Measurements from ENCODE around the gene VIM. TPM values are rescaled to one million over a fixed set of nuclear protein-coding genes. Genes with fewer than 3 reads are reported as not detected.

The VIM gene
- total RNA-seq, 6 experiments from 2014 or later: 39.3 to 160 (median 97.4) TPM

GRCh38 chr10:17273403-17273802 lies 45.4 kb downstream of the VIM start:
- TF ChIP-seq POLR2A (IDR thresholded peaks at IDR 0.05) (no peak), CTCF (IDR thresholded peaks at IDR 0.05) (no peak)
- H3K27ac ChIP-seq: no peak overlapping the region
- H3K27me3 ChIP-seq: no peaks in the 10 kb centered on the region
- intact Hi-C loops (cut with DNase I): no loop called here
- 76% methylated on average over 2 of the region's 2 CpGs for WGBS (ENCODE audit: insufficient coverage, low coverage, low lambda C conversion rate, missing lambda C conversion rate)
- H3K9me3 ChIP-seq: no peaks in the 10 kb centered on the region
- no peak for DNase-seq
- H3K36me3 ChIP-seq: no peaks in the 10 kb centered on the region
- no peak overlapping the region for H3K4me3 ChIP-seq
- no peak for ATAC-seq
- no peaks in the 10 kb centered on the region for H3K4me1 ChIP-seq

DNA sequence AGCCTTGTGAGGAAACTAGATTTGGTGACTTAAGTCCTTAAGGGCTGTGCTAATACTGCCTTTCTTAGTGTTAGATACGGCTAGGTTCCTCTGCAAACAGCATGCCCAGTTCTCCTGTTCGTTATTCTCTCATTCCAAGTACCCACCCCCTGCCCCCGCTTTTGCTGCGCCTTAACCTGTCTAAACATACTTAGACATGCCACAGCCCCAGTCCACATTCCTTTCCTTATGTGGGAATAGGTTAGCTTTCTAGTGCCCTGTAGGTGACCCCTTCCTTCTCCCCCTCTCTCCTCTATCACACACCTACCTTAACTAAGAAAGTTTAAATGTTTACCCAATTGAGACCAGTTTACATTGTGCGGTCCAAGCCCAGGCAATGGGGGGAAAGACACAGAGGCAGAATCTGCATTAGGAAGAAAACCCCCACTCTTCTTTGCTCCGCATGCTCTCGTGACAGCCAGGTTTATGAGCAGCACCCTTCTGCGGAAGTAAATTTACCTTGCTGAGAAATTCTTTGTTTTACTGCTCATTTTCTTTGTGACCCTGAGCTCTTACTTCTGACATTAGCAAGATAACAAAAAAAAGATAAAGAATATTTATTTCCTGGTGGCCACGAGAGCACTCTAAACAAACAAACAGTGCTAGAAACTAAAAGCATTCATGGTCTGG lies 48.8 kb downstream of the VIM start:
- H3K4me1 ChIP-seq: no peaks in the 10 kb centered on the region
- DNase-seq (no peak), ATAC-seq (no peak)
- TF ChIP-seq POLR2A (IDR thresholded peaks at IDR 0.05) (no peak), CTCF (IDR thresholded peaks at IDR 0.05) (no peak)
- intact Hi-C loops (cut with DNase I): no loop called here
- H3K9me3 ChIP-seq: no peaks in the 10 kb centered on the region
- no peak overlapping the region for H3K27ac ChIP-seq
- H3K27me3 ChIP-seq: no peaks in the 10 kb centered on the region
- no peaks in the 10 kb centered on the region for H3K36me3 ChIP-seq
- whole genome bisulfite sequencing (ENCODE audit: insufficient coverage, low coverage, low lambda C conversion rate, missing lambda C conversion rate): 62% methylated on average over 9 of the region's 9 CpGs
- no peak overlapping the region for H3K4me3 ChIP-seq

DNA sequence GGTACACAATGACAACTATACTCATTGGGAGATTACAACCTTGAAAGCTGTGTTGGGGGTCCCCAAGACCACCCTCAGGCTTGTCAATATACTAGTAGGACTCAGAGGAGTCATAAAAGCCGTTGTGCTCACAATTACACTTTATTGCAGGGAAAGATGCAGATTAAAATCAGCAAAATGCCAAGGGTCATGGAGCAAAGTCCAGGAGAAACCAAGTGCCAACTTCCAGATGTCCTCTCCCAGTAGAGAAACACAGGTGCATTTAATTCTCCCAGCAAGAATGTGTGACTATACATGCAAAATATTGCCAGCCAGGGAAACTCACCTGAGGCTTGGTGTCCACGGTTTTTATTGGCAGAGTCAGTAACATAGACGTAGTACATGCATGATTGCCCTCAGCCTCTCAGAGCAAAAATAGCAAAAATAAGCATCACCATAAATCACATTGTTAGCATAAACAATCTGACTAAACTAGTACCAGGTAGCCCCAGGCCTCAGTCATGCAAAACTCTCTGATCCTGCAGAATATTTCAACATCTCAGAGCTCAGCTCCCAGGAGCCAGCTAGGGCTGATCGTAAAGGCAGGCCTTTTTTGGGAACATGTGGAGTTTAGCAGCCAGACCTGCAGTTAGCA lies 50.7 kb downstream of the VIM start:
- H3K27me3 ChIP-seq: no peaks in the 10 kb centered on the region
- no peak for TF ChIP-seq POLR2A (IDR thresholded peaks at IDR 0.05)
- no peak for TF ChIP-seq CTCF (IDR thresholded peaks at IDR 0.05)
- WGBS (ENCODE audit: insufficient coverage, low coverage, low lambda C conversion rate, missing lambda C conversion rate): 52% methylated on average over 2 of the region's 4 CpGs
- H3K9me3 ChIP-seq: no peaks in the 10 kb centered on the region
- no peak for DNase-seq
- H3K36me3 ChIP-seq: no peaks in the 10 kb centered on the region
- no peak overlapping the region for H3K4me3 ChIP-seq
- no peaks in the 10 kb centered on the region for H3K4me1 ChIP-seq
- intact Hi-C loops (cut with DNase I): no loop called here
- ATAC-seq: no peak
- H3K27ac ChIP-seq: no peak overlapping the region

DNA sequence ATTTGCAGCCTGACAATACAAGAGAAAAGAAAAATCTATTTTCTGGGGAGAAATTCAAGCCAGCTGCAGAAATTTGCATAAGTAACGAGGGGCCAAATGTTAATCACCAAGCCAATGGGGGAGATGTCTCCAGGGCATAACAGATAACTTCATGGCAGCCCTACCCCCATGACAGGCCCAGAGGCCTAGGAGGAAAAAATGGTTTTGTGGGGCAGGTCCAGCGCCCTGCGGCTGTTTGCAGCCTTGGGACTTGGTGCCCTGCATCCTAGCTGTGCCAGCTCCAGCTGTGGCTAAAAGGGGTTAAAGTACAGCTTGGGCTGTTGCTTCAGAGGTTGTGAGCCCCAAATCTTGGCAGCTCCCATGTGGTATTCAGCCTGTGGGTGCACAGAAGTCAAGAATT lies 54.3 kb downstream of the VIM start:
- Histone ChIP-seq H3K27me3 (no peaks in the 10 kb centered on the region), H3K36me3 (no peaks in the 10 kb centered on the region), H3K4me1 (no peaks in the 10 kb centered on the region), H3K4me3 (no peak overlapping the region), H3K27ac (no peak overlapping the region), H3K9me3 (no peaks in the 10 kb centered on the region)
- ATAC-seq: no peak
- WGBS (ENCODE audit: insufficient coverage, low coverage, low lambda C conversion rate, missing lambda C conversion rate): 36% methylated on average over 1 of the region's 3 CpGs
- intact Hi-C loops (cut with DNase I): no loop called here
- no peak for TF ChIP-seq POLR2A (IDR thresholded peaks at IDR 0.05)
- DNase-seq: no peak

Measured in right lobe of liver (tissue), 6 donors.